DOHH2 (cell line): ENCODE data around the gene INTS2.

Experiments used
- H3F3A ChIP-seq: fragments of 200-600 bp; sonication (generic), shearing (Covaris generic); 2 replicates; pipeline ENCODE4 v1.6.0; 2016; ENCODE audit warnings: antibody characterized with exemption, mild to moderate bottlenecking; ENCODE audit not compliant: control insufficient read depth, insufficient read depth
- H3K27ac ChIP-seq: fragments of 200-600 bp; sonication (generic); 2 replicates; pipeline ENCODE4 v1.5.1; 2014; ENCODE audit warnings: low read depth, mild to moderate bottlenecking, low read length, moderate library complexity
- H3K27me3 ChIP-seq: fragments of 200-600 bp; sonication (generic); 2 replicates; pipeline ENCODE4 v1.6.1; 2014; ENCODE audit warnings: mild to moderate bottlenecking, low read length, mixed read lengths; ENCODE audit not compliant: control insufficient read depth
- H3K36me3 ChIP-seq: fragments of 200-600 bp; sonication (generic); 2 replicates; pipeline ENCODE4 v1.6.1; 2014; ENCODE audit warnings: mild to moderate bottlenecking, low read length, moderate library complexity, mixed read lengths; ENCODE audit not compliant: control insufficient read depth
- H3K4me1 ChIP-seq: fragments of 200-600 bp; sonication (generic); 2 replicates; pipeline ENCODE4 v1.6.1; 2014; ENCODE audit warnings: mild to moderate bottlenecking, low read length, mixed read lengths; ENCODE audit not compliant: control insufficient read depth
- H3K4me2 ChIP-seq: fragments of 200-600 bp; sonication (generic); 2 replicates; pipeline ENCODE4 v1.6.0; 2014; ENCODE audit warnings: mild to moderate bottlenecking, low read length, moderate library complexity
- H3K4me3 ChIP-seq: fragments of 200-600 bp; sonication (generic); 2 replicates; pipeline ENCODE4 v1.5.1; 2014; ENCODE audit warnings: mild to moderate bottlenecking, low read length, mixed read lengths
- H3K79me2 ChIP-seq: fragments of 200-600 bp; sonication (generic); 2 replicates; pipeline ENCODE4 v1.6.1; 2014; ENCODE audit warnings: mild to moderate bottlenecking, low read length, mixed read lengths; ENCODE audit not compliant: control insufficient read depth
- H3K9me2 ChIP-seq: fragments of 200-600 bp; sonication (generic); replicated peaks from 2 replicates; pipeline ENCODE4 v1.6.1; 2014; ENCODE audit warnings: mild to moderate bottlenecking, low read length, mixed read lengths; ENCODE audit not compliant: control insufficient read depth
- H3K9me3 ChIP-seq: fragments of 200-600 bp; sonication (generic); 2 replicates; pipeline ENCODE4 v1.6.1; 2014; ENCODE audit warnings: antibody characterized with exemption, low read length, mixed read lengths; ENCODE audit not compliant: control insufficient read depth, insufficient read depth
- H4K20me1 ChIP-seq: fragments of 200-600 bp; sonication (generic); 2 replicates; pipeline ENCODE4 v1.6.0; 2014; ENCODE audit warnings: low read depth, mild to moderate bottlenecking, antibody characterized with exemption, low read length, moderate library complexity; ENCODE audit not compliant: control insufficient read depth, insufficient read depth
- CTCF ChIP-seq: fragments of 200-600 bp; sonication (generic); IDR thresholded peaks from one replicate; pipeline ENCODE4 v1.5.1; 2014; ENCODE audit warnings: antibody characterized with exemption, mild to moderate bottlenecking, low read depth, low read length; ENCODE audit not compliant: poor library complexity, severe bottlenecking
- EZH2phosphoT487 ChIP-seq: fragments of 200-600 bp; sonication (generic); IDR thresholded peaks from 2 replicates; pipeline ENCODE4 v1.6.1; 2017; ENCODE audit warnings: borderline replicate concordance, mild to moderate bottlenecking, antibody characterized with exemption, low read length, moderate library complexity, mixed read lengths

Gene INTS2

GRCh38 chr17:61943117-61943516, 15.3 kb upstream of the INTS2 start:
- Histone ChIP-seq H3F3A (0 out of 2 replicates have a peak, but pooled peaks cover 4% of the 10 kb centered on the region), H3K4me3 (no peak overlapping the region), H3K27ac (no peak overlapping the region), H3K9me3 (no peaks in the 10 kb centered on the region), H4K20me1 (no peaks in the 10 kb centered on the region), H3K79me2 (no peaks in the 10 kb centered on the region), H3K9me2 (no peaks in the 10 kb centered on the region), H3K4me2 (no peak overlapping the region), H3K4me1 (no peaks in the 10 kb centered on the region), H3K27me3 (no peaks in the 10 kb centered on the region), H3K36me3 (peaks cover 49% of the 10 kb centered on the region)
- TF ChIP-seq CTCF, result no peak
- TF ChIP-seq EZH2phosphoT487, result no peak

GRCh38 chr17:61942085-61942484, 14.3 kb upstream of the INTS2 start:
- Histone ChIP-seq H3K4me2 (no peak overlapping the region), H3K9me2 (no peaks in the 10 kb centered on the region), H3K9me3 (no peaks in the 10 kb centered on the region), H3K4me3 (no peak overlapping the region), H3K27me3 (no peaks in the 10 kb centered on the region), H3F3A (0 out of 2 replicates have a peak, but pooled peaks cover 4% of the 10 kb centered on the region), H3K27ac (no peak overlapping the region), H3K4me1 (no peaks in the 10 kb centered on the region), H3K36me3 (peaks cover 39% of the 10 kb centered on the region), H4K20me1 (no peaks in the 10 kb centered on the region), H3K79me2 (no peaks in the 10 kb centered on the region)
- TF ChIP-seq EZH2phosphoT487 (no peak), CTCF (no peak)

GRCh38 chr17:61928101-61928436, 287 bp upstream of the INTS2 start:
- Histone ChIP-seq H3K4me2 (peak overlapping the region; percentile 82), H3K4me1 (peaks cover 16% of the 10 kb centered on the region), H3K27me3 (no peaks in the 10 kb centered on the region), H3K9me2 (no peaks in the 10 kb centered on the region), H3K36me3 (peaks cover 25% of the 10 kb centered on the region), H3F3A (0 out of 2 replicates have a peak, but pooled peaks cover 3% of the 10 kb centered on the region), H3K4me3 (peak overlapping the region; percentile 89), H3K9me3 (no peaks in the 10 kb centered on the region), H4K20me1 (no peaks in the 10 kb centered on the region), H3K79me2 (peaks cover 27% of the 10 kb centered on the region), H3K27ac (no peak overlapping the region)
- no peak for TF ChIP-seq CTCF
- TF ChIP-seq EZH2phosphoT487, result no peak
